ENCODE results near the gene AP2S1. TPM values are rescaled to one million over a fixed set of nuclear protein-coding genes. Genes with fewer than 3 reads are reported as not detected.

AP2S1 gene
- total and polyA plus RNA-seq, 2 of the 8 experiments (the other 6 are each of a cell fraction or from before 2014, with no cell fraction given) = 195 to 211 TPM

GRCh38 chr19:46892252-46893179 is 41.9 kb upstream of the AP2S1 start (continued):
- TF ChIP-seq KDM5A (IDR thresholded peaks at IDR 0.05; ENCODE audit: low read length) (no peak), GTF2F1 (IDR thresholded peaks at IDR 0.05; ENCODE audit: borderline replicate concordance, low read depth, low read length) (no peak), E2F6 (IDR thresholded peaks at IDR 0.05) (no peak), MAFK (IDR thresholded peaks at IDR 0.05; ENCODE audit: low read depth, low read length) (no peak), TAF7 (optimal IDR thresholded peaks at IDR 0.05; ENCODE audit: borderline replicate concordance, low read depth, low read length) (no peak), TBP (IDR thresholded peaks at IDR 0.05; ENCODE audit: low read depth, low read length) (no peak)

All from H1 (cell line).